22Rv1 (cell line): ENCODE measurements around the gene RBM27.

Experiments
- CTCF ChIP-seq: fragments of 450-650 bp; IDR thresholded peaks from 2 replicates; pipeline ENCODE4 v1.5.1; 2017; ENCODE audit warnings: mild to moderate bottlenecking
- ZFX ChIP-seq: fragments of 450-650 bp; IDR thresholded peaks from 2 replicates; pipeline ENCODE4 v1.6.1; 2017; ENCODE audit warnings: antibody characterized with exemption, borderline replicate concordance

- TF ChIP-seq CTCF = no peak
- TF ChIP-seq ZFX = no peak
Observed at GRCh38 chr5:146233441-146233840, 30.0 kb downstream of the RBM27 start.
